Spinal cord (tissue), 4 donors: ENCODE data around the gene BRAF. TPM values are rescaled to one million over a fixed set of nuclear protein-coding genes. Genes with fewer than 3 reads are reported as not detected.

Experiments
- polyA plus RNA-seq, 2 donors: library from polyadenylated mRNA; unstranded; fragments of 120-200 nt; gene quantifications; one replicate each; pipeline ENCODE4 v1.2.1, GENCODE V29; 2013; ENCODE audit not compliant: insufficient read length in 2 of 2
- small RNA-seq: library from RNA; depleted of rRNA; stranded (forward); fragments of <200 nt; gene quantifications from one replicate; pipeline ENCODE3, GENCODE V24; 2014; ENCODE audit warnings: low replicate concordance
- total RNA-seq, 2 donors: library from RNA; depleted of rRNA in 1 of 2; stranded (reverse); fragments of 120-200 nt in 1 of 2; fragments of >200 nt in 1 of 2; gene quantifications; one replicate each; pipeline versions ENCODE4 v1.2.3 to v1.2.4, GENCODE V29; 2013 to 2014

The BRAF gene
- total and polyA plus RNA-seq, 4 donors = 21.7 to 71.4 (median 31.1) TPM

Small RNA genes lying within 50 kb of the gene (small RNA-seq; reads per million reads assigned to genes)
- gene AC006006.1 = not detected
- not detected for gene RNU6-85P

Other genes starting within 250 kb of the BRAF start
- 100 to 1,000 TPM; 113 to 285 TPM for gene NDUFB2, start 228.2 kb downstream of the BRAF start, total RNA-seq
- gene NDUFB2, start 228.2 kb downstream of the BRAF start, polyA plus RNA-seq = 100 to 1,000 TPM; 299 to 313 TPM
- 10 to 100 TPM; 27.5 to 77.6 TPM for gene MRPS33, start 90.0 kb upstream of the BRAF start, total RNA-seq
- 10 to 100 TPM; 64.0 to 69.4 TPM for gene MRPS33, start 90.0 kb upstream of the BRAF start, polyA plus RNA-seq
- 10 to 100 TPM; 24.6 to 71.1 TPM for gene TMEM178B, start 149.1 kb upstream of the BRAF start, total RNA-seq
- 10 to 100 TPM; 46.1 to 58.2 TPM for gene TMEM178B, start 149.1 kb upstream of the BRAF start, polyA plus RNA-seq